Left renal cortex interstitium (tissue), 4 donors: ENCODE measurements around the gene VTCN1. TPM values are rescaled to one million over a fixed set of nuclear protein-coding genes. Genes with fewer than 3 reads are reported as not detected.

Experiments used
- DNase-seq, 4 donors: peaks; one replicate each; pipeline ENCODE4 v3.0.0-alpha.2; 2013; ENCODE audit warnings: low read depth in 4 of 4, low spot score in 2 of 4, missing footprints in 1 of 4
- polyA plus RNA-seq, 4 donors: library from polyadenylated mRNA; unstranded; fragments of 120-200 nt; gene quantifications; one replicate each; pipeline ENCODE4 v1.2.1, GENCODE V29; 2013; ENCODE audit not compliant: insufficient read length in 4 of 4

The VTCN1 gene
- polyA plus RNA-seq, 4 donors: 14.1 to 30.3 (median 22.8) TPM

GRCh38 chr1:117210386-117210785, 341 bp downstream of the VTCN1 start:
- no peak for DNase-seq

- no peak for DNase-seq
Observed at GRCh38 chr1:117209094-117209493, 1.6 kb downstream of the VTCN1 start.

GRCh38 chr1:117208580-117208979, 2.1 kb downstream of the VTCN1 start:
- no peak for DNase-seq

- no peak for DNase-seq
Observed at GRCh38 chr1:117205368-117205767, 5.4 kb downstream of the VTCN1 start.

- no peak for DNase-seq
Observed at GRCh38 chr1:117201808-117202207, 8.9 kb downstream of the VTCN1 start.

- DNase-seq: no peak
Observed at GRCh38 chr1:117198097-117198496, 12.6 kb downstream of the VTCN1 start.

- DNase-seq: no peak
Observed at GRCh38 chr1:117189726-117190125, 21.0 kb downstream of the VTCN1 start.

GRCh38 chr1:117188816-117189437, 21.8 kb downstream of the VTCN1 start:
- no peak for DNase-seq

GRCh38 chr1:117188170-117188815, 22.4 kb downstream of the VTCN1 start:
- DNase-seq: no peak

GRCh38 chr1:117183112-117183511, 27.6 kb downstream of the VTCN1 start:
- DNase-seq: no peak

- DNase-seq: no peak
Observed at GRCh38 chr1:117182319-117182718, 28.4 kb downstream of the VTCN1 start.

GRCh38 chr1:117181630-117182041, 29.1 kb downstream of the VTCN1 start:
- no peak for DNase-seq

GRCh38 chr1:117180147-117180967, 30.4 kb downstream of the VTCN1 start:
- DNase-seq: no peak

- no peak for DNase-seq
Observed at GRCh38 chr1:117179471-117179870, 31.3 kb downstream of the VTCN1 start.

GRCh38 chr1:117178756-117179155, 32.0 kb downstream of the VTCN1 start:
- DNase-seq: no peak

GRCh38 chr1:117177376-117177775, 33.4 kb downstream of the VTCN1 start:
- no peak for DNase-seq

GRCh38 chr1:117176579-117176978, 34.1 kb downstream of the VTCN1 start:
- no peak for DNase-seq

- no peak for DNase-seq
Observed at GRCh38 chr1:117174851-117175250, 35.9 kb downstream of the VTCN1 start.

- no peak for DNase-seq
Observed at GRCh38 chr1:117173691-117174090, 37.0 kb downstream of the VTCN1 start.

GRCh38 chr1:117173006-117173405, 37.7 kb downstream of the VTCN1 start:
- DNase-seq: no peak

GRCh38 chr1:117171900-117172511, 38.7 kb downstream of the VTCN1 start:
- no peak for DNase-seq
